ENCODE results near the gene PPP1R13L.
"Not testable (repeated sequence)": the region's sequence is repeated elsewhere in the genome, so short reads cannot be mapped to it uniquely, and the experiment has no call there.

Gene PPP1R13L

GRCh38 chr19:45404557-45405434, at the start of gene PPP1R13L:
Gene PPP1R13L (minus strand): TSS chr19:45405069. CDS start chr19:45398318, 6,751 bp downstream.
- peak; percentile 51 for DNase-seq (ENCODE audit: low spot score)

DNA sequence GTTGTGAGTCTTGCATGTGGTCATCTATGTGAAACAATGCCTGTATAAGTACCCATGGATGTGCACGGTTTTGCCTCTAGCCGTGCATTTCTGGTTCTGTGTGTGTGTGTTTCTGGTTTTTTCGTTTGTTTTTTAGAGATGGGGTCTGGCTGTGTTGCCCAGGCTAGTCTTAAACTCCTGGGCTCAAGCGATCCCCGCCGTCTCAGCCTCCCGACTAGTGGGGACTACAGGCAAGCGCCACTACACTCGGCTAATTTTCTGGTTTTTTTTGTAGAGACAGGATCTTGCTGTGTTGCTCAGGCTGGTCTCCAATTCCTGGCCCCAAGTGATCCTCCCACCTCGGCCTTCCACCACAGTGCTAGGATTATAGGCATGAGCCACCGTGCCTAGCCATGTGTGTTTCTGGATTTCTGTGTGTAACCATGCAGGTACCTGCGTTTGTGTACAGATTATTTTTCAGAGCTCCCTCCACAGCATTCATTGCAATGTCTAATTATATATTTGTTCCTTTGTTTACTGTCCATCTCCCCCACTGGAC, 47.0 kb upstream of the PPP1R13L start:
- DNase-seq (ENCODE audit: low spot score): no peak

GRCh38 chr19:45451131-45451849, 46.4 kb upstream of the PPP1R13L start:
- DNase-seq (ENCODE audit: low spot score): peak; percentile 14

GRCh38 chr19:45450012-45450333, 45.1 kb upstream of the PPP1R13L start:
- no peak for DNase-seq (ENCODE audit: low spot score)

- DNase-seq (ENCODE audit: low spot score): no peak
Measured at GRCh38 chr19:45448887-45449299, 44.0 kb upstream of the PPP1R13L start.

GRCh38 chr19:45448425-45448756, 43.5 kb upstream of the PPP1R13L start:
- no peak for DNase-seq (ENCODE audit: low spot score)

GRCh38 chr19:45446944-45447343, 42.1 kb upstream of the PPP1R13L start:
- no peak for DNase-seq (ENCODE audit: low spot score)

DNA sequence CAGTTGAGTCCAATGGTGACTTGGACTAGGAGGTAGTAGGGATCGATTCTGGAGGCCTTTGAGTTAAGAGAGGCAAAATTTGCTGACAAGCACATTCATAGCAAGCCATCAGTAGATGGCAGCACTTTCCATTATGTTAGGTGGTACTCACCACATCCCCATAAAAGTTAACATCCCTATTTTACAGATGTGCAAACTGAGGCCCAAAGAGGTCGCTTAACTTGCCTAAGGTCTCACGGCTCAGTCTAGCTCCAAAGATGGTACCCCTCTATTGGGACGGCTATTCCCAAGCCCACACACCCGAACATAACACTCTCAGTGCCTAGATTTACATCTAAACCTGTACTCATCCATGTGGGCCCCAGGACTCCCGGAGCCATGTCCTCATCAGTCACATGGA, 41.4 kb upstream of the PPP1R13L start:
- DNase-seq (ENCODE audit: low spot score): no peak

DNA sequence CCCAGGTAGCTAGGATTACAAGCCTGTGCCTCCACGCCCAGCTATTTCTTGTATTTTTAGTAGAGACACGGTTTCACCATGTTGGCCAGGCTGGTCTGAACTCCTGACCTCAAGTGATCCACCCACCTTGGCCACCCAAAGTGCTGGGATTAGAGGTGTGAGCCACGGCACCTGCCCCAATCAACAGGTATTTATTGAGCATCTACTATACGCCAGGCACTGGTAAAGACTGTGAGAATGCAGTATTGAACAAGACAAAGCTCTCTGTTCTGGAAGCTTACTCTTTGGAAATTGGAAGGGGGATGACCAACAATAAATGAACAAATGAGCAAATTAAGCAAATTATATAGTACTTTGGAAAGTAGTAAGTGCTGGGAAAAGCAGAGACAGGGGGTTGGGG, 40.3 kb upstream of the PPP1R13L start:
- DNase-seq (ENCODE audit: low spot score): no peak

DNA sequence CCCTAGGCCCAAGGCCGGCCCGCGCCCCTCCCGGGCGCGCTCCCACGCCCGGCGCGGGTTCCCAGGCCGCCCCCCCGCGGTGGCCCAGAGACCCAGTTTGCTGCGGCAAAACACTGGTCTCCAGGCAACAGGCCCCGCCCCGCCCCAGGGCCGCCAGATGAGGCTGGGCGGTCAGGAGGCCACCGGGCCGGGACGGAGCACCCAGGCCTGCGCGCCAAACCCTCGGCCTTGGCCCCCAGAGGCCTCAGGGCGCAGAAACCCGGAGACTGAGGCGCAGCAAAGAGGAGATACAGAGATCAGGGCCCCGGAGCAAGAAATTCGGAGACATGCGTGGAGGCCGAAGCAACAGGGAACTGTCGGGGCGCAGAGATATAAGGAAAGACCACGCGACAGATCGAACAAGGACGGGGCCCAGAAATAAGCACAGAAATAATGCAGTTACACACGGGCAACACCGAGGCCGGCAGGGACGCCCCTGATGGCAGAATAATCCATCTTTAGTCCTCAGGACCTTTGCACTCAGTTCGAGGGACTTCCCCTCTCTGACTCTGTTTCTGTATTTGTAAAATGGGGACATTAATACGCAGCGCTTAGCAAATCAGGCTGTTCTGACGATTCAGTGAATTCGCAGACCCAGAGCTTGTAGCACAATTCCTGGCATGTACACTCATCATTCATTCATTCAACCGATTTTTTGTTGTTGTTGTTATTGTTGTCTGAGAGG, 39.6 kb upstream of the PPP1R13L start:
- DNase-seq (ENCODE audit: low spot score): peak; percentile 89

DNA sequence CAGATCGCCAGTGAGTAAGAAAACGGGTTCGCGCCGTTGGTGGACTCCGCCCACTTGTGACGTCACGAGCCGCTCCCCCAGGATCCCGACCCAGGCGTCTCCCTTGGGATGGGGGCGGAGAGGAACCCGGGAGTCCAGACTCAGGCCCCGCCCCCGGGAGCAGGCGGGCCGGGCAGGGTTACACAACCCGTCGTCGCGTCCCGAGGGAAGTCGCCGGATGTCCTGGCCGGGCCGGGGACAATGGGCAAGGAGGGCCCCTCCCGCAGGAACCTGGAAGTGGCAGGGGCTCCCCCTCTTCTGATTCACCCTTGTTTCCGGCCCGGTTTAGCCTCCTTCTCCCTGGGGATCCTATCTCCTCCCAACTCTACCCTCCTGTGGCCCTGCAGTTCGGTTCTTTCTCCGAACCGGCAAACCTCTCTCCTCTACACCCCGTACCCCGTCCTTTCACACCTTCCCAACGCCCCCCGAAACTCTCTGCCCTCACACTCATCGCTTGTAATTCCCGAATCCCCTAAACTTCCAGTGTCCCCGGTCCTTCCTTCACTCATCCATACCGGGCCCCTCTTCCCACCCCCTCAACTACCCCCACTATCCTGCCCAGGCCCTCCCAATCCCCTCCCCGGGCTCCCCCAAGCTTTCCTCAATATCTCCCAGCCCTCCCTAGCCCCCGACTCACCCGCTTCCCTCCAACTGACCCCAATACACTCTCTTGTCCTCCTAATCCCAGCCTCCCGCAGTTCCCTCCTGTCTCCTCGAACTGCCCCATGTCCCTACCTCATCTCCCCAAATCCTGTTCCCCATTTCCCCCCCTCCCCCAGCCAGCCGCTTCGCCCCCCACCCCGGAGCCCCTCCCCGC, 38.8 kb upstream of the PPP1R13L start:
- peak; percentile 75 for DNase-seq (ENCODE audit: low spot score)

GRCh38 chr19:45442778-45443461, 38.1 kb upstream of the PPP1R13L start:
- peak; percentile 62 for DNase-seq (ENCODE audit: low spot score)

- no peak for DNase-seq (ENCODE audit: low spot score)
Measured at GRCh38 chr19:45442408-45442777, 37.5 kb upstream of the PPP1R13L start.

DNA sequence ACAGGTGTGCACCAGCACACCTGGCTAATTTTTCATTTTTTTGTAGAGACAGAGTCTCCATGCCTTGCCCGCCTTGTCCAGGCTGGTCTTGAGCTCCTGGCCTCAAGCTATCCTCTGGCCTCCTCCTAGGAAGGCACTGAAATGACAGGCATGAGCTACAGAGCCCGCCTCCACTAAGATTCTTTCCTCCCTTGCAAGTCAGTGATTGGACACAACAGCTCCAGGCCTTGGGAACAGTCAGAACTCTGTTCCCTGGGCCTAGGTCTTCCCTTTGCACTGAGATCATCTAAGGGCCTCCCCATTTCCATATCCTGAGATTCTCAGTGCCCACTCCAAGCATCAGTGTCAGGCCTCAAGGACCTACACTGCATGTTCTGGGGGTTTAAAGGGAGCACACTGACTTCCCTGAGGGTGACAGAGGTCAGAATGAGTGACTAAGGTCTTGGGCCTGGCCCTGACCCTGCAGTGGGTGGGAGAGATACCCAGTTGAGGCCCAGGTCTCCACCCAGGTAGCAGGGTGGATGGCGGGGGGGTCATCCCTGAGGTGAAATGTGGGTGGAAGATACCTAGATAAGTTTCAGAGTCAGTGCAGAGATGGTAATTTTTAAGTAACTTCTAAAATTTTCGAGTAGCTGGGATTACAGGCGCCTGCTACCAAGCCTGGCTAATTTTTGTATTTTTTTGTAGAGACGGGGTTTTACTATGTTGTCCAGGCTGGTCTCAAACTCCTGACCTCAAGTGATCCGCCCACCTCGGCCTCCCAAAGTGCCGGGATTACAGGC, 36.2 kb upstream of the PPP1R13L start:
- DNase-seq (ENCODE audit: low spot score): no peak

- DNase-seq (ENCODE audit: low spot score): no peak
Measured at GRCh38 chr19:45440259-45440638, 35.4 kb upstream of the PPP1R13L start.

DNA sequence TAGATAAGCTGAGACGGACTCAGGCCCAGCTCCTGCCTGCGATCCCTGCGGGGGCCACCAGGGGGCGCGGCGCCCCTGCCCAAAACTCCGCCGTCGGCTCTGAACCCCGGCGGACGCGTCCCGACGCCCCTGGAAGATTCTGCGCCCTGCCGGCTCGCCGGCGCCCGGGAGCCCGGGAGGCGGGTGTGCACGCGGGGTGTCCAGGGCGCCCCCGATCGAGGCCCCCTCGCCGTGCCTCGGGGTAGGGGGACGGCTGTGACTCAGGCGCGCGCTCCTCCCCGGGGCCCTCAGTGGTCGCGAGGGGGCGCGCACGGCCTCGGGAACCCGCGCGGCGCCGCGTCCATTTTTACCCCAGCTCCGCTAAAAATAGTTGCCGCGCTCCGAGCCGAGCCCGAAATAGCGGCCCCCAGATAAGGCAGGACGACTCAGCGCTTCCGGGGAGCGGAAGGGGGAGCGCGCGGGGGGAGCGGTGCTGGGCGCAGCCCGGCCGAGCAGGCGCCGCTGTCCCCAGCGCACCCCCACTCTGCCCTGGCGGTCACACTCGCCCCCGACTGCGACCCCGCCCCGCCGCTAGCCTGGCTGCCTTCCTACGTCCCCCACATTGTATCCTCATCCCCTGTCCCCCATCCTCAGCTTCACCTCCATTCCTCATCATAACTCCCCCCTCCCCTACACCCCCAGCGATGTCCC, 34.8 kb upstream of the PPP1R13L start:
- DNase-seq (ENCODE audit: low spot score): peak; percentile 84

GRCh38 chr19:45439190-45439568, 34.3 kb upstream of the PPP1R13L start:
- DNase-seq (ENCODE audit: low spot score): no peak

DNA sequence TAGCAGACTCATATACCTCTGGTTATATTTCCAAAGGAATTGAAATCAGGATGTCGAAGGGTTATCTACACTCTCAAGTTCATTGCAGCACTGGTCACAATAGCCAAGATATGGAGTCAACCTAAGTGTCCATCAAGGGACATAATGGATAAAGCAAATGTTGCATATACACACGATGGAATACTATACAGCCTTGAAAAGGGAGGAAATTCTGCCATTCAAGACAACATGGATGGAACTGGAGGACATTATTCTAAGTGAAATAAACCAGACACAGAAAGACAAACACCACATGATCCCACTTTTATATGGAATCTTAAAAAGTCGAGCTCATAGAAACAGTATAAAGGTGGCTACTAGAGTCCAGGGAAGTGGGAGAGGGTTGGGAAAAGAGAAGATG, 32.5 kb upstream of the PPP1R13L start:
- DNase-seq (ENCODE audit: low spot score): no peak

DNA sequence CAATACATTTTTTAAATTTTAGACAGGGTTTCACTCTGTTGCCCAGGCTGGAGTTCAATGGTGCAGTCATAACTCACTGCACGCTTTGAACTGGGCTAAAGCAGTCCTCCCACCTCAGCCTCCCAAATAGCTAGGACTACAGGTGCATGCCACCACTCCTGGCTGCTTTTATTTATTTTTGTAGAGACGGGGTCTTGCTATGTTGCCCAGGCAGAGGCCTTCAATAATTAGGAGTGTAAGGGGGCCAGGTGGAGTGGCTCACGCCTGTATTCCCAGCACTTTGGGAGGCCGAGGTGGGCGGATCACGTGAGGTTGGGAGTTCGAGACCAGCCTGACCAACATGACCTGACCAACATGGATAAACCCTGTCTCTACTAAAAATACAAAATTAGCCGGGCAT, 27.7 kb upstream of the PPP1R13L start:
- not testable (repeated sequence) for DNase-seq (ENCODE audit: low spot score)

- DNase-seq (ENCODE audit: low spot score): not testable (repeated sequence)
Measured at GRCh38 chr19:45431008-45431407, 26.1 kb upstream of the PPP1R13L start.
